ENCODE data around the gene SLC35F4.
"Not testable (repeated sequence)": the region's sequence is repeated elsewhere in the genome, so short reads cannot be mapped to it uniquely, and the experiment has no call there.

The SLC35F4 gene

DNA sequence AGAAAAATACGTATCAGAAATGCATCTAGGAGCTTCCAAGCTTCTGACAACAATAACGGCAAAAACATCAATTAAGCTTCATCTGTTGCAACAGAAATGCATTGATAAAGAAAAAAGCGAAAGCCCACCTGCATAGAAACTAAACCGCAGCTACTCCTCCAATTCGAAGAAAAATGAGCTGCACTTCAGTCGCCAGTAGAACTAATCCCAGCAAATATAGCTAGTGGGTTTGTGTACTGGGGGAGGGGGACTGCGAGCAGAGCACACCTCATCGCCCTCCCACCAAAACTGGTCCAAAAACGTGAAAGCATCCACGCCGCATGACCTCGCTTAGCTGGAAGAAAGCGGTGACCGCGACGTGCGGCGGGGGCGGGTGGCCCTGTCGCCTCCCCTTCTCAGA is 1.2 kb downstream of the SLC35F4 start:
- H3K4me3 ChIP-seq (ENCODE audit: low read depth, low read length), result no peak overlapping the region
- DNase-seq (ENCODE audit: low read depth), result no peak
- TF ChIP-seq CTCF (IDR thresholded peaks at IDR 0.05; ENCODE audit: low read depth, low read length), result no peak
- TF ChIP-seq, protein P1, sequence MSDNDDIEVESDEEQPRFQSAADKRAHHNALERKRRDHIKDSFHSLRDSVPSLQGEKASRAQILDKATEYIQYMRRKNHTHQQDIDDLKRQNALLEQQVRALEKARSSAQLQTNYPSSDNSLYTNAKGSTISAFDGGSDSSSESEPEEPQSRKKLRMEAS (IDR thresholded peaks at IDR 0.05; ENCODE audit: low read depth, low read length), result no peak
- TF ChIP-seq MYC (IDR thresholded peaks at IDR 0.05; ENCODE audit: low read depth, low read length), result no peak
- no peak for TF ChIP-seq POLR2A (IDR thresholded peaks at IDR 0.05; ENCODE audit: extremely low read depth, insufficient read length)

- TF ChIP-seq MYC (IDR thresholded peaks at IDR 0.05; ENCODE audit: low read depth, low read length), result no peak
- DNase-seq (ENCODE audit: low read depth), result no peak
- H3K4me3 ChIP-seq (ENCODE audit: low read depth, low read length), result no peak overlapping the region
Observed at GRCh38 chr14:57863471-57863870, 2.4 kb downstream of the SLC35F4 start.

DNA sequence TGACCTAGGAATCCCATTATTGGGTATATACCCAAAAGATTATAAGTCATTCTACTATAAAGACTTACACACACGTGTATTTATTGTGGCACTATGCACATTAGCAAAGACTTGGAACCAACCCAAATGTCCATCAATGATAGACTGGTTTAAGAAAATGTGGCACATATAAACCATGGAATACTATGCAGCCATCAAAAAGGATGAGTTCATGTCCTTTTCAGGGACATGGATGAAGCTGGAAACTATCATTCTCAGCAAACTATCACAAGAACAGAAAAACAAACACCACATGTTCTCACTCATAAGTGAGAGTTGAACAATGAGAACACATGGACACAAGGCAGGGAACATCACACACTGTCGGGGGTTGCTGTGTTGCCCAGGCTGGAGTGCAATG is 10.2 kb downstream of the SLC35F4 start:
- H3K4me3 ChIP-seq (ENCODE audit: low read depth, low read length); DNase-seq (ENCODE audit: low read depth): not testable (repeated sequence)

DNA sequence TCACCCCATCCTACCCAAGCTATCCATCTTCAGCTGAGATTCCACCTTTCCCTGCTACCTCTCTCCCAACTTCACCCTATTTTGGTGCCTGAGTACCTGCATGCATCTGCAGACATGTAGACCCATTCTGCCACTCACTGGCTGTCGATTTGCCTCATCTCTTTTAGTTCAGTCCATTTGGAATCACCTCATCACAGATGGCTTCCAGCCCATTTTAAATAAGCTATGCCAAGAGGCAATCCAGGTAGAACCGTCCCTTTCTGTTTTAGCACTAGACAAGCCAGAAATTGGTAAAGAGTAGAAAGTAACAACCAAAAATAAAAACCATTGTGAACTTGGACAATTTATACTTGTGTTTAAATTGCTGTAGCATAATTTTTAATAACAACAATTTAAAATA is 11.3 kb downstream of the SLC35F4 start:
- DNase-seq (ENCODE audit: low read depth), result no peak
- TF ChIP-seq POLR2A (IDR thresholded peaks at IDR 0.05; ENCODE audit: extremely low read depth, insufficient read length) (no peak), MYC (IDR thresholded peaks at IDR 0.05; ENCODE audit: low read depth, low read length) (no peak), CTCF (IDR thresholded peaks at IDR 0.05; ENCODE audit: low read depth, low read length) (no peak)
- TF ChIP-seq, protein P1 (IDR thresholded peaks at IDR 0.05; ENCODE audit: low read depth, low read length), result no peak
- H3K4me3 ChIP-seq (ENCODE audit: low read depth, low read length), result no peak overlapping the region

- no peak for TF ChIP-seq POLR2A (IDR thresholded peaks at IDR 0.05; ENCODE audit: extremely low read depth, insufficient read length)
- TF ChIP-seq CTCF (IDR thresholded peaks at IDR 0.05; ENCODE audit: low read depth, low read length), result no peak
- no peak for TF ChIP-seq MYC (IDR thresholded peaks at IDR 0.05; ENCODE audit: low read depth, low read length)
- no peak for DNase-seq (ENCODE audit: low read depth)
Observed at GRCh38 chr14:57851354-57851753, 14.5 kb downstream of the SLC35F4 start.

DNA sequence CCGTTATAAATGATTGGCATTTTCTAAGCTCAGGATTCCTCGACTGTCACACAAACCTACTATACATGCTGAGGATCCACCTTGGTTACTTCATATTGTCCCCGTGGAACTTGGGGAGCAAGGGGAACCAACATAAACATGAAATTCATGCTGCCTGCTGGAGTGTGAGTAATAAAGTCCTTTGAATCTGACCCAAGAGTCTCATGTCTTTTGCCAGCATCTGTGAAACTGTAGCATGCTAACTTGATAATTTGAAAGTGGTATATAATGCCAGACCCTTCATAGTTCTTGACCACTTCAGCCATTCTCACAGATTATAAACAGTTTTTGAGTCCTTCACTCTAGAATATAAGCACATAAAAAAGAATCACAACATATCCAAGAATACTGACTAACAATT is 17.1 kb downstream of the SLC35F4 start:
- H3K4me3 ChIP-seq (ENCODE audit: low read depth, low read length), result no peak overlapping the region
- DNase-seq (ENCODE audit: low read depth), result no peak
- TF ChIP-seq CTCF (IDR thresholded peaks at IDR 0.05; ENCODE audit: low read depth, low read length) (no peak), MYC (IDR thresholded peaks at IDR 0.05; ENCODE audit: low read depth, low read length) (no peak), POLR2A (IDR thresholded peaks at IDR 0.05; ENCODE audit: extremely low read depth, insufficient read length) (no peak)
- TF ChIP-seq, protein P1 (IDR thresholded peaks at IDR 0.05; ENCODE audit: low read depth, low read length), result no peak

More at GRCh38 chr14:57851354-57851753, 14.5 kb downstream of the SLC35F4 start:
- no peak overlapping the region for H3K4me3 ChIP-seq (ENCODE audit: low read depth, low read length)

DNA sequence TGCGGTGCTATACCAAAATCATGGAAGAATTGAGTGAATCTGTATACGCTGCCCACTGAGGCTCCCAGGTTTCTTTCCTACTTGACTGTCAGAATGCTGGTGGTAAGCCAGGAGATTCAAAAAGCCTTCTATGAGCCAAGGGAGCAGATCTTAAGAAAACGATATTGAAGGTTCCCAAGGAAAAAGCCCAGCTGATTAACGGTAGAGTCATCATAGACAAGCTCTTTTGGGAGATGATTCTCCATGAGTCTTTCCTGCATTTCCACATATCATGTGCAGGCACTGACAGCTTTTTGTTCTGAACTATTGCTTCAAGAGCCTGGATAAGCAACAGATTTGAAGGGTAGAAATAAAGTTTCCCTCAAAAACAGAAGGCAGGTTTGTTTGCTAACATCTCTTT is 17.5 kb downstream of the SLC35F4 start:
- TF ChIP-seq POLR2A (IDR thresholded peaks at IDR 0.05; ENCODE audit: extremely low read depth, insufficient read length) (no peak), CTCF (IDR thresholded peaks at IDR 0.05; ENCODE audit: low read depth, low read length) (no peak), MYC (IDR thresholded peaks at IDR 0.05; ENCODE audit: low read depth, low read length) (no peak)
- TF ChIP-seq, protein P1 (IDR thresholded peaks at IDR 0.05; ENCODE audit: low read depth, low read length), result no peak
- DNase-seq (ENCODE audit: low read depth), result no peak
- H3K4me3 ChIP-seq (ENCODE audit: low read depth, low read length), result no peak overlapping the region

Data from NB4 (cell line).